ENCODE measurements around the gene MYO3B.

MYO3B gene

DNA sequence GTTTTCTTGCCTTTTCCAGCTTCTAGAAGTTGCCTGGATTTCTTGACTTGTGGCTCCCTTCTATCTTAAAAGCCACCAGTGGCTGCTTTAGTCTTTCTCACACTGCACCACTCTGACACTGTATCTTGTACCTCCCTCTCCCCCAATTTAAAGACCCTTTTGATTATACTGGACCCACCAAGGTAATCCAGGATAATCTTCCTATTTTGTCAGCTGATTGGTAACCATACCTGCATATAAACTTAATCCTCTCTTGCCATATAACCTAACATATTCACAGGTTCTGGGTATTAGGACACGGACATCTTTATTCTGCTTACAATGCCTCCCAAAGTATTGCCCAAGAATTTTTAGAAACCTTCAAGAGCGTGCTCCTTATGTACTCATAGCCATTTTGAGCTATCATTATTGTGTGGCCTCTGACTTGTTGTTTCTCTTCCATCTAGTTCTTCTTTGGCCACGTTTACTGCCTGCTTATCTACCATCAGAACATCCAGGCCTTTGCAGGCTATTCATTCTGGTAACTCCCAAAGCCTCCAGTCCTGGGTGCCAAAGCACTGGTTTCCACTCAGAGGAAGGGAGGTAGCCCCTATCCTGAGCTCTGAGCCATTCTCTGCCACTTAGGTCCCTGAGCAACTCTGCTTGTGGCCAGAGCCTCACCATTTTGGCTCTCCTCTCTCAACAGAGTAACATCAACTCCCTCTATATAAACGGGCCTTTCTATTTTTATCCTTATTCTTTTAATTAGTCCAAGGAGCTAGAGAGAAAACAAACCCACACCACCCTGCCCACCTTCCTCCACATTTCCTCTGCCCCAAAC is 70.8 kb downstream of the MYO3B start:
- DNase-seq (ENCODE audit: low spot score): no peak
- no peak overlapping the region for H3K4me3 ChIP-seq
- TF ChIP-seq, protein P1, sequence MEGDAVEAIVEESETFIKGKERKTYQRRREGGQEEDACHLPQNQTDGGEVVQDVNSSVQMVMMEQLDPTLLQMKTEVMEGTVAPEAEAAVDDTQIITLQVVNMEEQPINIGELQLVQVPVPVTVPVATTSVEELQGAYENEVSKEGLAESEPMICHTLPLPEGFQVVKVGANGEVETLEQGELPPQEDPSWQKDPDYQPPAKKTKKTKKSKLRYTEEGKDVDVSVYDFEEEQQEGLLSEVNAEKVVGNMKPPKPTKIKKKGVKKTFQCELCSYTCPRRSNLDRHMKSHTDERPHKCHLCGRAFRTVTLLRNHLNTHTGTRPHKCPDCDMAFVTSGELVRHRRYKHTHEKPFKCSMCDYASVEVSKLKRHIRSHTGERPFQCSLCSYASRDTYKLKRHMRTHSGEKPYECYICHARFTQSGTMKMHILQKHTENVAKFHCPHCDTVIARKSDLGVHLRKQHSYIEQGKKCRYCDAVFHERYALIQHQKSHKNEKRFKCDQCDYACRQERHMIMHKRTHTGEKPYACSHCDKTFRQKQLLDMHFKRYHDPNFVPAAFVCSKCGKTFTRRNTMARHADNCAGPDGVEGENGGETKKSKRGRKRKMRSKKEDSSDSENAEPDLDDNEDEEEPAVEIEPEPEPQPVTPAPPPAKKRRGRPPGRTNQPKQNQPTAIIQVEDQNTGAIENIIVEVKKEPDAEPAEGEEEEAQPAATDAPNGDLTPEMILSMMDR (IDR thresholded peaks at IDR 0.05): no peak
- H3K27ac ChIP-seq: no peak overlapping the region

DNA sequence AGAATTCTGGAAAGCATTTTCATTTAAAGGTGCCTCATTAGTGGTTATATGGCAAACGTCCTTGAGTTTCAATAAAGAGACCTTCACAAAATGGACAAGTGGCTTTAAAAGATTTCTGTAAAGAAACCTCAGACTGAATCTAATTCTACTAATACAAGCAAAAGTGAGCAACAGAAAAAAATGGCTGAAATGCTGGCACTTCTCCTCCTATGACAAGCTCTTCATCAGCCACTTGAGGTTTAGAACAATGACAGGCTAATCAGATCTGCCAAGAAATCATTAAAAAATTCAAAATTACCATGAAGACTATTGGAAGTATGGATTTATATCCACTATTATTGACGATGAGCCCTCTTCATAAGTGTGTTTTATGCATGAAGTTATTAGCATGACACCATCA is 71.8 kb downstream of the MYO3B start:
- no peak overlapping the region for H3K4me3 ChIP-seq
- TF ChIP-seq, protein P1 (IDR thresholded peaks at IDR 0.05): no peak
- H3K27ac ChIP-seq: no peak overlapping the region
- no peak for DNase-seq (ENCODE audit: low spot score)

DNA sequence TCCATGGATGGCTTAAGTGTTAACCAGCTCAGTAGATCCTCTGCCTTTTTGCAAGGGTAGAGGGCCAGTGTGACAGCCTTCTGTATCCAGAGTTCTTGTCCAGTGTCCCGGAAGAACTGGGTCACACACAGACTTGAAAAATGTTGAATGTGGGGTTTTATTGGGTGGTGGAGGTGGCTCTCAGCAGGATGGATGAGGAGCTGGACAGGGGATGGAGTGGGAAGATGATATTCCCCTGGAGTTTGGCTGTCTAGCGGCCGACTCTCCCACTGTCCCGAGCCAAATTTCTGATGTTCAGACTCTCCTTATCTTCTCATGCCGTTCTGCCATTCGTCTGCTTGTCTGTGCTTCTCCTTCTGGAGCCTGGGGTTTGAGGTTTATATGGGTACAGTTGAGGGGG is 72.6 kb downstream of the MYO3B start:
- H3K27ac ChIP-seq: no peak overlapping the region
- TF ChIP-seq, protein P1 (IDR thresholded peaks at IDR 0.05): no peak
- no peak overlapping the region for H3K4me3 ChIP-seq
- no peak for DNase-seq (ENCODE audit: low spot score)

DNA sequence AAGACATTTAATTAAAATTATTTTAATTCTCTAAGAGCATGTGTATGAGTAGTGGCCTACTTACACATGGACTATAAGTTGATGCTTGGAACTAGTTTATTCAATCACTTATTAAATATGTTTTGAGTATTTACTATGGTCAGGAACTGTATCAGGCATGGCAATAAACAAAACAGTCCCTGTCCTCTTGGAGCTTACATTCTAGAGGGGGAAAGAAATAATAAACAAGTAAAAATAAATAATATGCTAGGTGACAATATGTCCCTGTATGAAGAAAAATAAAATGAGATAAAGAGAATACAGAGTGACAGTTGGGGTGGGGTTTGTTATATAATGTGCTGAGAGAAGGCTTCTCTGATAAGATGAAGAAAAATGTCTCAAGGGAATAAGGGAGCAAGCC is 74.5 kb downstream of the MYO3B start:
- Histone ChIP-seq H3K27ac (no peak overlapping the region), H3K4me3 (no peak overlapping the region)
- TF ChIP-seq, protein P1 (IDR thresholded peaks at IDR 0.05): no peak
- no peak for DNase-seq (ENCODE audit: low spot score)

DNA sequence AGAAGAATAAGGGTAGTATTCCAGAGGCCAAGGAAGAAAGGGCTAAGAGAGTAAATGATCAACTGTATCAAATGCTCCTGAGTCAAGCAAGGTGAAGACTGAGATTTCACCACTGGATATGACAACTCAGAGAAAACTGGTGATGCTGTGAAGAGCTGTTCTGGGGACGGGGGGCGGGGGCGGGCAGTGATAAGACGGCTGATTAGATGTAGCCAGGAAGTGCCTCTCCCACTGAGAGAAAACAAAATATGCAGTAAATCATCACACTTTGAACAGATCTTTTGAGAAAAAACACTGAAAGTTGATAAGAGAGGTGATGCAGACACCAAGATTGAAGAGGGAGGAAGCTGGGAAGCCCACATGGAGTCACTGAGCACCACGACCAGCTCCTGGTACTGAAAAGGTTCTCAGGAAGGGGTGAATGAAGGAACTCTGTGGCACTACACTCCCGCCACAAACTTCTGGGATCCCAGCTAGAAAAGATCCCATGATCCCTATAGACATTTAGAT is 75.8 kb downstream of the MYO3B start:
- no peak for DNase-seq (ENCODE audit: low spot score)
- no peak overlapping the region for H3K4me3 ChIP-seq
- no peak overlapping the region for H3K27ac ChIP-seq
- TF ChIP-seq, protein P1 (IDR thresholded peaks at IDR 0.05): no peak

DNA sequence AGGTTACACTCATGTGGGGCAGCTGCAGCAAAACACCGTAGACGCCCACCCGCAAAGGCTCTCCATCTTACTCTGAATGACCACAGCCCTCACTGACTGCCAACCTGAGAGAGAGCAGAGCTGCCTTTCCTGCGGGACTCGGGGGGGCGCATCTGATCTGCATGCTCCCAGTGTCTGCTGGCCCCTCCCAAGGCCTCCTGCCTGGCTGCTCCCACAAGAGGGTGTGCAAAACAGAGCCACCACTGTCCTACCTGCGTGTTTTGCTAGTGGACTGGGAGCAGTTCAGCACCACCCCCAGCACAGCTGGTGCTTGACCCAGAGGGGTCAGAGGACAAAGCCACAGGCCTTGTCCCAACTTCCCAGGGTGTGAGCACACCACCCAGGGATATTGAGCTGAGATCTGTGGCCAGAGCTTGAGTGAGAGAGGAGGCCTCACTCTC is 76.4 kb downstream of the MYO3B start:
- Histone ChIP-seq H3K4me3 (no peak overlapping the region), H3K27ac (no peak overlapping the region)
- DNase-seq (ENCODE audit: low spot score): no peak
- TF ChIP-seq, protein P1 (IDR thresholded peaks at IDR 0.05): no peak

DNA sequence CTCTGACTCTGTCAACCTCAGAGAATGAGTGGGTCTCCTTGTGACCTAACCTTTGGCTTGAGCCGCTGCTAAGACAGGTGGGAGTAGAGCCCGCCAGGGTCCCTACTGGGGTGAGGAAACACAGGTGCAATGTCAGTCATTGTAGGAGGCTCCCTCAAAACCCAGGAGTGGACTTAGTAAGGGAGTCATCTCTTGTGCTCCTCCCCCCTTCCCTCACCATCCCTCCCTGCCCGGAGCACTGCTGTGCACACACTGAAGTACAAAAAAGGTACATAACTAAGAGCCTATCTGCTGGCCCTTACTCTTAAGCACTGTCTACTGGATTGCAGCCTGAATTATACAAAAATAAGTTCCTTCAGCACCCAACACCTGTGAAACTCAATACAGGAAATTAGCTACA is 77.2 kb downstream of the MYO3B start:
- TF ChIP-seq, protein P1 (IDR thresholded peaks at IDR 0.05): no peak
- no peak for DNase-seq (ENCODE audit: low spot score)

More for the DNA sequence above, 77.2 kb downstream of the MYO3B start:
- Histone ChIP-seq H3K27ac (no peak overlapping the region), H3K4me3 (no peak overlapping the region)

Data from coronary artery (tissue), 2 donors.